ENCODE data around the gene RAB31. TPM values are rescaled to one million over a fixed set of nuclear protein-coding genes. Genes with fewer than 3 reads are reported as not detected.

The RAB31 gene
- polyA plus RNA-seq, 1 experiment = 37.2 TPM

DNA sequence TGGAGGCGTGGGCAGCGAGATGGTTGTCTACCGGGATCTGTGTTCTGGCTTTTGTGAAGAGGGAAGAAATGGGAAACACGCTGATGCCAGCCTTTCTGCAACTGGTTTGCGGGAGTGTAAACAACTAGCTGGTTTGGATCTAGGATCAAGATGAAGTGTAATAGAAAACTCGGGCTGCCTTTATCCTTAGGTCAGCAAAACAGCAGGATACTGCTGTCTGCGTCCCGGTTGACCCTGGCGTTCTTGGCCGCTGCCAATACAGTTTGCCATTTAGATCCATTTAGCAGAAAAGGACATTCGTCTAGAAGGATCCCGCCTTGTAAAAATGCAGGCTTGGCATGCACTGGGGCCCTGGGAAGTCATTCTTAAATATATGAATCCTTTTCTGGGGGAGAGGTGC lies 42.0 kb downstream of the RAB31 start:
- no peak for TF ChIP-seq CTCF (IDR thresholded peaks at IDR 0.05; ENCODE audit: insufficient read depth, low read depth, low read length)
- no peak for DNase-seq (ENCODE audit: low read depth)
- Histone ChIP-seq H3K4me3 (ENCODE audit: low read depth, low read length) (no peak overlapping the region), H3K36me3 (ENCODE audit: control insufficient read depth, insufficient read depth, low read length) (no peaks in the 10 kb centered on the region; the same call in 1 of the 2 replicates), H3K27me3 (ENCODE audit: control insufficient read depth, insufficient read depth, low read length) (no peaks in the 10 kb centered on the region)
- POLR2A ChIA-PET = no interaction called here
- CTCF ChIA-PET = interaction anchor here (0.5 kb wide), 1 partner anchor 155 kb away, joined by 3 read pairs; no protein-coding TSS in a partner anchor

DNA sequence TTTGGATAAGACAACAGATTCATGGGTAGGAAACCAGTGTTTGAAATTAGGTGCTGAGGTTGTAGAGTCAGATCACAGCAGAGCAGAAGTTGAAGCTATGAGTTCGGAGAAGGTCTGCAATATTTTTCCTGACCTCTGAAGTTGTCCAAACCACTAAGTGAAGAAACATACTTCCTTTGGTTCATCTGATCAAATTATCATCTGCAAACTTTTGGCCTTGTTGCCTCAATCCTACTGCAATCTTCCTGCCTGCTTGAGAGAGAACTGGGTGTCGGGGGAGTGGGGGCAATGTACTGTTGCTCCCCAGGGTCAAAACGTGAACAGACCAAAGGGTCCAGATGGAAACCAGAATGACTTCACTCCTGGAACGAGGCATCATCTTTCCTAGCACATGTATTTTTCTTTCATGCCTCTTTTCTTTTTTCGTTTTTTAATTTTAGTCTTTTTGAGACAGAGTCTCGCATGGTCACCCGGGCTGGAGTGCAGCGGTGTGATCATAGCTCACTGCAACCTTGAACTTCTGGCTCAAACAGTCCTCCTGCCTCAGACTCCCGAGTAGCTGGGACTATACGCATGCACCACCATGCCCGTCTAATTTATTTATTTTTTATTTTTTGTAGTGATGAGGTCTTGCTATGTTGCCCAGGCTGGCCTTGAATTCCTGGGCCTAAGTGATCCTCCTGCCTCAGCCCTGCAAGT lies 42.7 kb downstream of the RAB31 start:
- TF ChIP-seq CTCF (IDR thresholded peaks at IDR 0.05; ENCODE audit: insufficient read depth, low read depth, low read length) = no peak
- Histone ChIP-seq H3K4me3 (ENCODE audit: low read depth, low read length) (no peak overlapping the region), H3K27me3 (ENCODE audit: control insufficient read depth, insufficient read depth, low read length) (no peaks in the 10 kb centered on the region), H3K36me3 (ENCODE audit: control insufficient read depth, insufficient read depth, low read length) (no peaks in the 10 kb centered on the region; the same call in 1 of the 2 replicates)
- no peak for DNase-seq (ENCODE audit: low read depth)
- POLR2A ChIA-PET = no interaction called here
- CTCF ChIA-PET = interaction anchor here (0.7 to 2.0 kb wide), 3 partner anchors 22 to 200 kb away, joined by 3 to 7 read pairs (median 3); no protein-coding TSS in a partner anchor

DNA sequence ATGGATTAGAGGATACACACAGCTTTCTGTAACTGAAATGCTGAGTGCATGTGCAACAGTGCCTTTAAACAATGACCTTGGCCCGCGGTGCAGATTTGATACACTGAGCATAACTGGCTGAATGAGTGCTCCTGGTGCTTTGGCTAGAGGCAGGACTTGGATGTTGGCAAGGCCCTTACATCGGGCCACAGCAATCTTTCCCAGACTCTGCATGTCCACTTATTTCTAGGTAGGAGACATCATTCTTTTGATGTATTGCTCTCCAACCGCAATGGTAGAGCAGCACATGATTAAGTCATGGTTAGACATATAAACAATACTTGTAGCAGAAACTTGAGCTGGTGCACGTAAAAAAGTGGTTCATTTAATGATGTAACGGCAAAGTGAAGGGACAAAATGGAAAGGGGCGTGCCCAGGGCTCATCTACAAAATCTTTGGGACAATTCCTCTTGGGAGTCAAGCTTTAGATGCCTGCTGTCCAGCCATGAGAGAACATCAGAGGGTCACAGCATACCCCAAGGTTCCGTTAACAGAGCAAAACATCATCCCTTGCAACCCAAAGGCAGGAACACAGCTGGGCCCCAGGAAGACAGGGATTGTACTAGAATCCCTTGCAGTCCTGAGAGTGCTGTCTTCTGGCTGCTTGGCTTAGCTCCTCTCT lies 43.4 kb downstream of the RAB31 start:
- Histone ChIP-seq H3K36me3 (ENCODE audit: control insufficient read depth, insufficient read depth, low read length) (no peaks in the 10 kb centered on the region; the same call in 1 of the 2 replicates), H3K4me3 (ENCODE audit: low read depth, low read length) (no peak overlapping the region), H3K27me3 (ENCODE audit: control insufficient read depth, insufficient read depth, low read length) (no peaks in the 10 kb centered on the region)
- ChIA-PET POLR2A (no interaction called here), CTCF (interaction anchor here (0.7 to 2.0 kb wide), 4 partner anchors 14 to 200 kb away, joined by 3 to 7 read pairs (median 4); no protein-coding TSS in a partner anchor)
- DNase-seq (ENCODE audit: low read depth) = no peak
- TF ChIP-seq CTCF (IDR thresholded peaks at IDR 0.05; ENCODE audit: insufficient read depth, low read depth, low read length) = no peak

DNA sequence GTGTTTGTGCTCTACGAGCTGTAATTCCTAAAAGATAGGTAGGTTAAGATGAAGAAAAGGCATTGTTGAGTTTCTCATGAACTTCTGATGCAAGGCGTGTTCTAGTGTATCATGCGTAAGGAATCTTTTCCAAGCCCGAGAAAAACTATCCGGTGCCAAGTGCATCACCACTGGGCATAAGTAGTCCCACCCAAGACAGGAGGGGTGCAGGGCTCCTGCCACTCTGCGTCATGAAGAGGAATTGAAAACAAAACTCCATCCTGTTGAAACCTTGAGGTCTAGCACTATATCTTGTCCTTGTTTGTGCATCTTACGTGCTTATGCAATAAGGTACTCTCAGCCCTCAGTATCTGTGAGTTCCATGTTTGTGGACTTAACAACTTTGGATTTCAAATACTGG lies 45.7 kb downstream of the RAB31 start:
- no peak overlapping the region for H3K4me3 ChIP-seq (ENCODE audit: low read depth, low read length)
- no peaks in the 10 kb centered on the region for H3K27me3 ChIP-seq (ENCODE audit: control insufficient read depth, insufficient read depth, low read length)
- H3K36me3 ChIP-seq (ENCODE audit: control insufficient read depth, insufficient read depth, low read length) = no peaks in the 10 kb centered on the region; the same call in 1 of the 2 replicates
- no peak for TF ChIP-seq CTCF (IDR thresholded peaks at IDR 0.05; ENCODE audit: insufficient read depth, low read depth, low read length)
- POLR2A ChIA-PET = no interaction called here
- CTCF ChIA-PET = interaction anchor here (0.7 kb wide), 1 partner anchor 214 kb away, joined by 3 read pairs; no protein-coding TSS in a partner anchor
- DNase-seq (ENCODE audit: low read depth) = no peak

GRCh38 chr18:9755110-9755509 lies 47.0 kb downstream of the RAB31 start:
- no peak for TF ChIP-seq CTCF (IDR thresholded peaks at IDR 0.05; ENCODE audit: insufficient read depth, low read depth, low read length)
- ChIA-PET CTCF (interaction anchor here (0.6 kb wide), 1 partner anchor 97 kb away, joined by 3 read pairs; no protein-coding TSS in a partner anchor), POLR2A (no interaction called here)
- H3K36me3 ChIP-seq (ENCODE audit: control insufficient read depth, insufficient read depth, low read length) = no peaks in the 10 kb centered on the region; the same call in 1 of the 2 replicates
- DNase-seq (ENCODE audit: low read depth) = no peak
- H3K4me3 ChIP-seq (ENCODE audit: low read depth, low read length) = no peak overlapping the region
- H3K27me3 ChIP-seq (ENCODE audit: control insufficient read depth, insufficient read depth, low read length) = no peaks in the 10 kb centered on the region
